Coronary artery (tissue), 2 donors: ENCODE results near the gene MAP2K5.

Experiments used
- DNase-seq: peaks from one replicate; pipeline ENCODE4 v3.0.0-alpha.2; 2017; ENCODE audit warnings: low spot score
- H3K27ac ChIP-seq, 2 donors: fragments of 200-600 bp; sonication (generic); one replicate each; pipeline ENCODE4 v1.5.1; 2016 to 2019
- H3K4me3 ChIP-seq: fragments of 200-600 bp; sonication (generic); 2 replicates; pipeline ENCODE4 v1.5.1; 2016; ENCODE audit warnings: mild to moderate bottlenecking, moderate library complexity
- TF ChIP-seq, protein P1 (sequence below): fragments of 200-600 bp; sonication (generic); IDR thresholded peaks from one replicate; pipeline ENCODE4 v1.5.1; 2019; ENCODE audit warnings: antibody characterized with exemption

Gene MAP2K5

GRCh38 chr15:67537771-67538170 lies 4.7 kb upstream of the MAP2K5 start:
- TF ChIP-seq, protein P1, sequence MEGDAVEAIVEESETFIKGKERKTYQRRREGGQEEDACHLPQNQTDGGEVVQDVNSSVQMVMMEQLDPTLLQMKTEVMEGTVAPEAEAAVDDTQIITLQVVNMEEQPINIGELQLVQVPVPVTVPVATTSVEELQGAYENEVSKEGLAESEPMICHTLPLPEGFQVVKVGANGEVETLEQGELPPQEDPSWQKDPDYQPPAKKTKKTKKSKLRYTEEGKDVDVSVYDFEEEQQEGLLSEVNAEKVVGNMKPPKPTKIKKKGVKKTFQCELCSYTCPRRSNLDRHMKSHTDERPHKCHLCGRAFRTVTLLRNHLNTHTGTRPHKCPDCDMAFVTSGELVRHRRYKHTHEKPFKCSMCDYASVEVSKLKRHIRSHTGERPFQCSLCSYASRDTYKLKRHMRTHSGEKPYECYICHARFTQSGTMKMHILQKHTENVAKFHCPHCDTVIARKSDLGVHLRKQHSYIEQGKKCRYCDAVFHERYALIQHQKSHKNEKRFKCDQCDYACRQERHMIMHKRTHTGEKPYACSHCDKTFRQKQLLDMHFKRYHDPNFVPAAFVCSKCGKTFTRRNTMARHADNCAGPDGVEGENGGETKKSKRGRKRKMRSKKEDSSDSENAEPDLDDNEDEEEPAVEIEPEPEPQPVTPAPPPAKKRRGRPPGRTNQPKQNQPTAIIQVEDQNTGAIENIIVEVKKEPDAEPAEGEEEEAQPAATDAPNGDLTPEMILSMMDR: no peak
- H3K27ac ChIP-seq: no peak overlapping the region
- no peak for DNase-seq
- H3K4me3 ChIP-seq: no peak overlapping the region

GRCh38 chr15:67543348-67543718 lies 830 bp downstream of the MAP2K5 start:
- peak overlapping the region; percentile 73 to 86 for H3K27ac ChIP-seq
- TF ChIP-seq, protein P1: no peak
- no peak for DNase-seq
- H3K4me3 ChIP-seq: peak overlapping the region; percentile 79

GRCh38 chr15:67544475-67544874 lies 2.0 kb downstream of the MAP2K5 start:
- Histone ChIP-seq H3K4me3 (no peak overlapping the region), H3K27ac (no peak overlapping the region)
- no peak for DNase-seq
- TF ChIP-seq, protein P1: no peak

DNA sequence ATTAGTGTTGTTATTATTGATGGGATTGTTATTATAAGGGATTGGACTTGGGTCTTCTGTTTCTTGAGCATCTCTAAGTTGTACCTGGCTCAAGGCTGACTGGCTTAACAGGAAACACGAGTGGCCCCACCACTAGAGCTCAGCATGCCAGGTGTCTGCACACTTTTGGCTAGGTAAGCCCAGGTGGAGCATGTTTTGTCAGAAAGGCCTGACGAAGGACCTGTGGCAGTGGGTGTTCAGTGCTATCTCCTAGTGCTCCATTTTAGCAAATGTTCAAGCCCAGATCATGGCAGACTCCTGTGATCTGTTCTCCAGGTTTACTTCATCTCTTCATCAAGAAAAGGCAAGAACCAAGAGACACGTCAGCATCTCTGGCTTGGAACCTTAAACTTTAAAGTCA lies 3.4 kb downstream of the MAP2K5 start:
- H3K27ac ChIP-seq: no peak overlapping the region
- no peak overlapping the region for H3K4me3 ChIP-seq
- TF ChIP-seq, protein P1: no peak
- DNase-seq: no peak

GRCh38 chr15:67547064-67547463 lies 4.6 kb downstream of the MAP2K5 start:
- DNase-seq: no peak
- Histone ChIP-seq H3K4me3 (no peak overlapping the region), H3K27ac (no peak overlapping the region)
- TF ChIP-seq, protein P1: no peak

DNA sequence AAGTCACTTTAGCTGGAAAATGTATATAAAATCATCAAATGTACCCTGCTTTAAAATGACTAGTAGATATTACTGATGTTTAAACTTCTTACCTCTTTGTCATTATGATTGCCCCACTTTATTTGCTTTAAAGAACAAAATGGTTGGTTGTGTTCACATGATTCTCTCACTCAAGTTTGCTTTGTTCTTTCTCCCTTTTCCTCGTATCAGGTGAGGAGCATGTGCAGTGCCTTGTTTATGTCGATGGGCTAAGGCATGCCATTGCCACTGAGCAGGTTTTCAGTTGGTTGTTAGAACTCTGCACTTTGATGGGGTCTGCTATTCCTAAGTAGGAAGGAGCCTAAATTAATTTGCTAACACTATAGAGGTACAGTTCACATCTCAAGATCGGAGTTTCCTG lies 5.3 kb downstream of the MAP2K5 start:
- H3K4me3 ChIP-seq: no peak overlapping the region
- TF ChIP-seq, protein P1: no peak
- no peak for DNase-seq
- no peak overlapping the region for H3K27ac ChIP-seq

GRCh38 chr15:67548236-67548852 lies 5.8 kb downstream of the MAP2K5 start:
- no peak for DNase-seq
- Histone ChIP-seq H3K27ac (no peak overlapping the region), H3K4me3 (no peak overlapping the region)
- TF ChIP-seq, protein P1: no peak
